CD4-positive, alpha-beta T cell treated with Interleukin-4 for 4 hours (primary cell): Measurements from ENCODE around the gene PPP4R3B.

Experiments
- DNase-seq: peaks from one replicate; pipeline ENCODE4 v3.0.0-alpha.2; 2020

The PPP4R3B gene

GRCh38 chr2:55502590-55503141 lies 114.8 kb downstream of the PPP4R3B start:
- no peak for DNase-seq

- DNase-seq: no peak
Observed at GRCh38 chr2:55500025-55500424, 117.4 kb downstream of the PPP4R3B start.

GRCh38 chr2:55498582-55498981 lies 118.8 kb downstream of the PPP4R3B start:
- DNase-seq: no peak
